ENCODE results near the gene CACNA1I.

CACNA1I gene

GRCh38 chr22:39678862-39679490 lies 108.4 kb downstream of the CACNA1I start:
- no peak for DNase-seq

GRCh38 chr22:39679652-39680051 lies 109.1 kb downstream of the CACNA1I start:
- no peak for DNase-seq

- DNase-seq, result no peak
Measured at GRCh38 chr22:39680486-39680885, 109.9 kb downstream of the CACNA1I start.

- DNase-seq, result no peak
Measured at GRCh38 chr22:39681038-39681861, 110.7 kb downstream of the CACNA1I start.

- no peak for DNase-seq
Measured at GRCh38 chr22:39682994-39683393, 112.4 kb downstream of the CACNA1I start.

GRCh38 chr22:39683639-39684038 lies 113.1 kb downstream of the CACNA1I start:
- no peak for DNase-seq

- no peak for DNase-seq
Measured at GRCh38 chr22:39684702-39685281, 114.2 kb downstream of the CACNA1I start.

GRCh38 chr22:39685336-39686177 lies 115.0 kb downstream of the CACNA1I start:
- DNase-seq, result no peak

GRCh38 chr22:39686178-39686620 lies 115.6 kb downstream of the CACNA1I start:
- DNase-seq, result no peak

GRCh38 chr22:39686776-39687525 lies 116.4 kb downstream of the CACNA1I start:
- DNase-seq, result no peak

- DNase-seq, result no peak
Measured at GRCh38 chr22:39688186-39688785, 117.7 kb downstream of the CACNA1I start.

- DNase-seq, result no peak
Measured at GRCh38 chr22:39689421-39689820, 118.9 kb downstream of the CACNA1I start.

- no peak for DNase-seq
Measured at GRCh38 chr22:39690881-39691605, 120.5 kb downstream of the CACNA1I start.

GRCh38 chr22:39693943-39694500 lies 123.5 kb downstream of the CACNA1I start:
- DNase-seq, result no peak

GRCh38 chr22:39697790-39698430 lies 127.4 kb downstream of the CACNA1I start:
- no peak for DNase-seq

GRCh38 chr22:39699631-39700360 lies 129.2 kb downstream of the CACNA1I start:
- peak; percentile 89 for DNase-seq

- DNase-seq, result no peak
Measured at GRCh38 chr22:39700565-39700964, 130.0 kb downstream of the CACNA1I start.

GRCh38 chr22:39703091-39703490 lies 132.5 kb downstream of the CACNA1I start:
- no peak for DNase-seq

- no peak for DNase-seq
Measured at GRCh38 chr22:39703928-39704639, 133.5 kb downstream of the CACNA1I start.

Data from NCI-H510A treated with DMSO at 0.1 percent for 48 hours (cell line).